Measurements from ENCODE around the gene PLXDC2. TPM values are rescaled to one million over a fixed set of nuclear protein-coding genes. Genes with fewer than 3 reads are reported as not detected.

PLXDC2 gene
- polyA plus RNA-seq, 1 donor from 2014 or later = 0.18 TPM

DNA sequence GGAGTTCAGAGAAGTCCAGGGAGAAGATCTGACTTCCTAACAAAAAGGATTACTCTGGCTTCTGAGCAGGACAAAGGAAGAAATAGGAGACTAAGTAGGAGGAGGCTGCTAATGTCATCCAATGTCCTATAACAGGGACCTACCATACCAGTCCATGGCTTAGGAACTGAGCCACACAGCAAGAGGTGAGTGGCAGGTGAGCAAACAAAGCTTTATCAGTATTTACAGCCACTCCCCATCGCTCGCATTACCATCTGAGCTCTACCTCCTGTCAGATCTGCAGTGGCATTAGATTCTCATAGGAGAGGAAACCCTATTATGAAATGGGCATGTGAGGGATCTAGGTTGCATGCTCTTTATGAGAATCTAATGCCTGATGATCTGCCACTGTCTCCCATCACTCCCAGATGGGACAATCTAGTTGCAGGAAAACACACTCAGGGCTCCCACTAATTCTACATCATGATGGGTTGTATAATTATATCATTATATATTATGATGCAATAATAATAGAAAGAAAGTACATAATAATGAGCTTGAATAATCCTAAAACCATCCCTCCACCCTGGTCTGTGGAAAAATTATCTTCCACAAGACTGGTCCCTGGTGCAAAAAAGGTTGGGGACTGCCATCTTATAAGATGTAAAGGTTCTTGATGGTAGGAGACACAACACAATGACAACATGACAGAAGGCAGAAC, 487.4 kb downstream of the PLXDC2 start:
- Mint-ChIP-seq H3K27ac (no peak overlapping the region), H3K36me3 (no peaks in the 10 kb centered on the region), H3K9me3 (peaks cover 7 to 14% (median 14%) of the 10 kb centered on the region in 3 donors), H3K4me1 (no peaks in the 10 kb centered on the region), H3K4me3 (no peak overlapping the region), H3K27me3 (no peaks in the 10 kb centered on the region)

DNA sequence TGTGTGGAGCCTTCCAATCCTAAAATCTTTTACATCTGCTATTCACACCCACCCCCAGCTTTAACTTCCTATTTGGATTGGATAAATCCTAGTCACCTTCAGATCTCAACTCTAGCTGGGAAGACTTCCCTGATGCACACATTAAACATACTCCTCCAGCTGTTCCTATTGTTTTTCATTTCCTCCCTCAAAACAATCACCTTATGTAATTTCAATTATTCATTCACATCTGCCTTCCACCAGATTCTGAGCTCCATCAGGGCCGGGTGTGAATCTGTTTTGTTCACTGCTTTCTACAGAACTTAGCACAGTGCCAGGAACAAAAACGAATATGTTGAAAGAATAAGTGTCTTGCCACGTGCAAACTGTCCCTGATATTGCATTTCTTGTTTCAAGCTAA, 497.4 kb downstream of the PLXDC2 start:
- Mint-ChIP-seq H3K36me3 (no peaks in the 10 kb centered on the region), H3K4me1 (no peaks in the 10 kb centered on the region), H3K27ac (peak overlapping the region in 1 of 3 donors; percentile 62), H3K9me3 (peaks cover 7 to 16% (median 14%) of the 10 kb centered on the region in 3 donors), H3K27me3 (no peaks in the 10 kb centered on the region), H3K4me3 (no peak overlapping the region)

DNA sequence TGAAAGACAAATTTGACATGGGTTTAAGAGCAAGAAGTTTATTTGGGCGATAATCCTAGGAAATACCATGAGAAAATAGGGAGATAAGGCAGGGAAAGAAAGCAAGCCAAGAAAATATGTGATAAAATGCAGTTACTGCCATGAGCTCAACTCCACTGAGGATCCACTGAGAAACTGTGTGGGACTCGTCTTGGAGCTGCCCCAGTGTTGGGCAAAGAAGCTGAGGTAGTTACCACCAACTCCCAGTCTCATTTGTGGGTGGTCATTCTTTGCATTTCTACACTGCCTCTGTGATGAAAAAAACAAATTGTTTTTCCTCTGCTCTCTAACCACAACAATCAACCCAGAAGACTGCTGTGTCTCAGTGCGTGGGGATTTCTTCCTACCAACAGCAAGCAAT, 498.2 kb downstream of the PLXDC2 start:
- no peaks in the 10 kb centered on the region for H3K27me3 Mint-ChIP-seq
- H3K27ac Mint-ChIP-seq = no peak overlapping the region
- no peak overlapping the region for H3K4me3 Mint-ChIP-seq
- no peaks in the 10 kb centered on the region for H3K36me3 Mint-ChIP-seq
- H3K4me1 Mint-ChIP-seq = no peaks in the 10 kb centered on the region
- H3K9me3 Mint-ChIP-seq = peaks cover 7 to 15% (median 12%) of the 10 kb centered on the region in 3 donors

DNA sequence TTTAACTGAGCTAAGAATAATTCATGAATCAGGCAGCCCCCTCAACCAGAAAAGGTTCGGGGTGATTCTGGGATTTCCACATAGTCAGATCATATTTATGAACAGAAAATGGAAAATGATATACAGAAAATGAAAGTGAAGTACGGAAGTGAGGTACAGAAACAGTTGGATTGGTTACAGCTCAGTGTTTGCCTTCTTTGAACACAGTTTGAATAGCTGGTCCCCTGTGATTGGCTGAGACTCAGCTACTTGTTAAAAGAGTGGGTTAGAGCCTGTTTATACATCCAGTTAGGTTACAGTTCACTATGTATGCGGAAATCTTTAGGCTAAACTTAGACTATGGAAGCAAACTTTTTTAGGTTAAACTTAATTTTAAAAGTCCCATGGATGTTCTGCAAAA, 511.7 kb downstream of the PLXDC2 start:
- no peaks in the 10 kb centered on the region for H3K27me3 Mint-ChIP-seq
- H3K4me1 Mint-ChIP-seq = no peaks in the 10 kb centered on the region
- H3K4me3 Mint-ChIP-seq = no peak overlapping the region
- H3K36me3 Mint-ChIP-seq = no peaks in the 10 kb centered on the region
- no peak overlapping the region for H3K27ac Mint-ChIP-seq
- peaks cover 0 to 12% (median 0%) of the 10 kb centered on the region in 3 donors for H3K9me3 Mint-ChIP-seq

DNA sequence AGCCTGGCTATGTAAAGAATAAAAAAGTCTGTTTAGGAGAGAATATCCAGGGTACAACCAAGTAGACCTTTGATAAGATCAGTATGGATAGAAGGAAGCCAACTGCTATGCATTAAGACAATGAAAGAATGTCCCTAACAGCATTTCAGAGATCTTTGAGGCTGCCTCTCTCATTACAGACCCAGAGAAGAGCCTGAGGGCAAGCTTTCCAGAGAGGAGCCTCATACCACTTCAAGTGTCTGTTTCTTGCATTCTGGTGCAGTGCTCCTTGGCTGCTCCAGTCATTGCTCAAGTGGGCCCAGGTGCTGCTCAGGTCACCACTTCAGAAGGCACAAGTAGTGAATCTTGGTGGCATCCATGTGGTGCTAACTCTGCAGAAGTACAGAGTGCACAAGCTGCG, 514.0 kb downstream of the PLXDC2 start:
- Mint-ChIP-seq H3K4me3 (no peak overlapping the region), H3K9me3 (peaks cover 4 to 26% (median 5%) of the 10 kb centered on the region in 3 donors), H3K27ac (no peak overlapping the region)

DNA sequence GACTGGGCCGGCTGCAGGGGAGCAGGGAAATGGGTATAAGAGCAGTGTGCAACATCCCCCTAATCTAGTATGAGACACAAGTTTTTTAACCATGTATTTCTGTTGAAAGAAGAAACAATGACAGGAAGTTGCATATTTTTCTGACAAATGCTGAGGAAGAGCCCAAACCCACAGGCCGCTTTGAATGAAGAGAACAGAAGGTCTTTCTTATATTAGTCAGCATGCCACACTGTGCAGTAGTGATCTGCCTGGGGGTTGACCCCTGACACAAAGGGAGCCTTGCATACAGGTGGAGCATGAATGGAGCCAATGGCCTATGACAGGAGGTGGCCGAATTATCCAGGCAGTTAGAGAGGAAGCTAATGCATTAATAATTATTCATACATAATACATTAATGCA, 518.3 kb downstream of the PLXDC2 start:
- H3K4me1 Mint-ChIP-seq = no peaks in the 10 kb centered on the region
- no peak overlapping the region for H3K4me3 Mint-ChIP-seq
- no peaks in the 10 kb centered on the region for H3K27me3 Mint-ChIP-seq
- H3K36me3 Mint-ChIP-seq = no peaks in the 10 kb centered on the region
- H3K9me3 Mint-ChIP-seq = peaks cover 7 to 27% (median 12%) of the 10 kb centered on the region in 3 donors
- H3K27ac Mint-ChIP-seq = no peak overlapping the region

More for the DNA sequence above, 514.0 kb downstream of the PLXDC2 start:
- H3K36me3 Mint-ChIP-seq = no peaks in the 10 kb centered on the region
- no peaks in the 10 kb centered on the region for H3K4me1 Mint-ChIP-seq
- H3K27me3 Mint-ChIP-seq = no peaks in the 10 kb centered on the region

All from IgD-negative memory B cell (primary cell).